ENCODE data around the gene PSD2.

The PSD2 gene

GRCh38 chr5:139763280-139763929 is 32.2 kb upstream of the PSD2 start:
- in situ Hi-C loops (cut with HindIII; ENCODE audit: low sequenced_read_pairs), result no loop called here
- H3K4me3 ChIP-seq (ENCODE audit: low read depth, low read length), result no peak overlapping the region
- no peak for DNase-seq (ENCODE audit: low read depth)
- TF ChIP-seq, protein P1, sequence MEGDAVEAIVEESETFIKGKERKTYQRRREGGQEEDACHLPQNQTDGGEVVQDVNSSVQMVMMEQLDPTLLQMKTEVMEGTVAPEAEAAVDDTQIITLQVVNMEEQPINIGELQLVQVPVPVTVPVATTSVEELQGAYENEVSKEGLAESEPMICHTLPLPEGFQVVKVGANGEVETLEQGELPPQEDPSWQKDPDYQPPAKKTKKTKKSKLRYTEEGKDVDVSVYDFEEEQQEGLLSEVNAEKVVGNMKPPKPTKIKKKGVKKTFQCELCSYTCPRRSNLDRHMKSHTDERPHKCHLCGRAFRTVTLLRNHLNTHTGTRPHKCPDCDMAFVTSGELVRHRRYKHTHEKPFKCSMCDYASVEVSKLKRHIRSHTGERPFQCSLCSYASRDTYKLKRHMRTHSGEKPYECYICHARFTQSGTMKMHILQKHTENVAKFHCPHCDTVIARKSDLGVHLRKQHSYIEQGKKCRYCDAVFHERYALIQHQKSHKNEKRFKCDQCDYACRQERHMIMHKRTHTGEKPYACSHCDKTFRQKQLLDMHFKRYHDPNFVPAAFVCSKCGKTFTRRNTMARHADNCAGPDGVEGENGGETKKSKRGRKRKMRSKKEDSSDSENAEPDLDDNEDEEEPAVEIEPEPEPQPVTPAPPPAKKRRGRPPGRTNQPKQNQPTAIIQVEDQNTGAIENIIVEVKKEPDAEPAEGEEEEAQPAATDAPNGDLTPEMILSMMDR (IDR thresholded peaks at IDR 0.05; ENCODE audit: low read depth, low read length, missing control alignments), result no peak

DNA sequence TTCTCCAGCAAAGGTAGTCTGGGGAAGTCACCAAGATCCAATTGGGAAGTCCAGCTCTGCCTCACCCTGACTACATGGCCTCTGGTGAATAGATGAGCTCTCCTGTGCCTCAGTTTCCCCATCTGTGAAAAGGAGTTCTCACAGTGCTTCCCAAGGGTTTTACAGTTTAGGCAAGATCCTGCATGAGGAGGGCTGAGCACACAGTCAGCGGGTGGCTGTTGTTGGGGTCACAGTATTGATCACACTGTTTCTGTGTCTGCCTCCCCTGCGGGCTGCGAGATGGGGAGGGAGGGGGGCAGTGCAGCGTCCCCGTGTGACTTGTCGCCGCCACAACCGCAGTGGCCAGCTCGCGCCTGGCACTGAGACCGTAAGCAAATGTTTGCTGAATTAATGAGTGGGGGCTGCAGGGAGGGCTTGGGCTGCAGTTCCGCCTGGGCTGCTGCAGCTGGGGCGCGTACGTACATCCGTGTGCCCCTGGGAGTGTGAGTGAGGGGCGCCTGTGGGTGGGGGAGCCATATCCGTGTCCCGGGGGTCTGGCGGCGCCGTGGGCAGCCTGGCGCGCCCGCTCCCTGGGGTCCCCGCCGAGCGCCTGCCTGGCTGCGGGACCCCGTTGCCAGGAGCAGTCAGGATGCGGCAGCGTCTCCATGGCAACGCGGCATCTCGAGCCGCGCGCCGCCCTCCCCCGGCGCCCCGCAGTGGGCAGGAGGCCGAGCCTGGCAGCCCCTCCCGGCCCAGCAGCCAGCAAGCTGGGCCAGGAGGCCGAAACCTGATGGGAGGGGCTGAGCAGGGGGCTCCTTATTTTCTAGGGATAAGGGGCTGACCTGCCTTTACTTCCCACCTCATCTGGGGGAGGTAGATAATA is 31.4 kb upstream of the PSD2 start:
- in situ Hi-C loops (cut with HindIII; ENCODE audit: low sequenced_read_pairs), result no loop called here
- DNase-seq (ENCODE audit: low read depth), result no peak

DNA sequence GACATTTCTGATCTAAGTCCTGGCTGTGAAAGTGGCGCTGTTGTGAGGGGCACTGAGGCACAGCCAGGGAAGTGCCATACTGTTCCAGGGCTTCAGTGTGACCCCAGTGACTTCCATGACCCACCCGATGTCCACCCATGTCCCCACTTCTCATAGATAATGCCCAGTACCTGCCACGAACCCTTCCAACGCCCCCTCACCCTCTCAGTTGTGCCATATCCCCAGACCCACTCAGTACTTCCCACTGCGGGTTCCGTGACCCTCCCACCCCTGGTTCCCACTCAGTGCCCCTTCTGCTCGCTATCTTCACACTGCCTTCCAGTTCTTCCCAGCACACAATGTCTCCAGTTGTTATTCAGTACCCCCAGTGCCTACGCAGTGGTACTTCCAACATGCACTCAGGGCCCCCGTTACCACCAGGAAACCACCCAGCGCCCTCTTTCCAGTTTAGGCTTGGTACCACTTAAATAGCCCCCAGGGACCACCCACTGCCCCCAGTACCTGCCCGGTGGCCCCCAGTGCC is 30.7 kb upstream of the PSD2 start:
- no peak overlapping the region for H3K4me3 ChIP-seq (ENCODE audit: low read depth, low read length)

More for the DNA sequence above, 31.4 kb upstream of the PSD2 start:
- TF ChIP-seq, protein P1 (IDR thresholded peaks at IDR 0.05; ENCODE audit: low read depth, low read length, missing control alignments), result no peak
- no peak overlapping the region for H3K4me3 ChIP-seq (ENCODE audit: low read depth, low read length)

DNA sequence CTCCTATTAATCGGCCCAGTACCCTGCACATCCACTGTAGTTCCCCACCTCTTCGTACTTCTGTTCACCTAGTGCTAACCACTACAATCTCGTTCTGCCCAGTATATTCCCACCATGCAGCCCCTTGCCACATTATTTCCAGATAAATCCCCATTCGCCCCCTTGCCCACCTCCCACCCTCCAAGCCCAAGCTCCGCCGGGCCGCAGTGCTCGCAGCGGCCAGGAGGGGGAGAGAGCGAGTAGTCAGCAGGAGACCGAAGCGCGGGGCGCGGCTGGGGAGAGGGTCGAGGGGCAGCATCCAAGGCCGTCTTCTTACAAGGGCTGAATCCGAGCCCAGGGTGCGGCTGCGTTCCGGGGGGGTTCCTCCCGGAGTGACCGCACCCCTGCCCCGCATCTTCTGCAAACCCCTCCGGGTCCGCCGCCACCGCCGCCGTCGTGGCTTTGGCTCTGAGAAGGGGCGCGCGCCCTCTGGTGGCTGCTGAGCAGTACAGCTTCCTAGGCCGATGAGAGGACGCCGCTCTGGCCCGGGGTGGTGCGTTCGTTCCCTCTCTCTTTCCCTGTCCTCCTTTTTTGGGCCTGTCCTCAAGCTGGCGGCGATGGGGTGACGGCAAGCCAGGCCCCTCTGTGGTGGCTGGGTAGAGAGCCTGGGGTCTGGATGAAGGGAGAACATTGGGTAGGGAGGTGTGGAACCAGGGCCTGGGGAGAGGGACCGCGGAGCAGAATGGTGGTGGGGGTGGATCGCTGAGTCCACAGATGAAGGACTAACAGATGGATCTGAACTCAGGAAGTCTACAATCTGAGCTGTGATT is 30.0 kb upstream of the PSD2 start:
- peak overlapping the region; percentile 49 for H3K4me3 ChIP-seq (ENCODE audit: low read depth, low read length)
- DNase-seq (ENCODE audit: low read depth), result no peak
- TF ChIP-seq, protein P1 (IDR thresholded peaks at IDR 0.05; ENCODE audit: low read depth, low read length, missing control alignments), result peak; percentile 94
- in situ Hi-C loops (cut with HindIII; ENCODE audit: low sequenced_read_pairs), result no loop called here

More for the DNA sequence above, 30.7 kb upstream of the PSD2 start:
- in situ Hi-C loops (cut with HindIII; ENCODE audit: low sequenced_read_pairs), result no loop called here
- no peak for DNase-seq (ENCODE audit: low read depth)
- TF ChIP-seq, protein P1 (IDR thresholded peaks at IDR 0.05; ENCODE audit: low read depth, low read length, missing control alignments), result no peak

DNA sequence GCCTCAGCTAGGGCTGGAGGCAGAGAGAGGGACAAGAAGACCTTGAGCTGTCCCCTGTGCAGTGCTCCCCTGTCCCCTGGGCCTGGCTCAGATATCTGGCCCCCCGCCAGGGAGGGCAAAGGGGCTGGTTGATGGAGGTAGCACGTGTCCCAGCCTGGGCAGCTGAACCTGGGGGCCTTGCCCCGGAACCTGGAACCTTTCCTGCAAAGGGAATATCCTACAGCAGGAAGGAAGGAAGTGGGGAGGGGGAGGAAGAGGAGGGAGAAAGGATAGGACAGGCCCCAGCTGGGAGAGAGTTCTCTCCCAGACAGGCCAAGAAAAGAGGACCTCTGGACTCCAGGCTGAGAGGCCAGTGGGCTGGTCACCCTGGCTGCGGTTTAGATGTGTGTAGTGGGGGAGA is 27.6 kb upstream of the PSD2 start:
- in situ Hi-C loops (cut with HindIII; ENCODE audit: low sequenced_read_pairs), result no loop called here
- H3K4me3 ChIP-seq (ENCODE audit: low read depth, low read length), result no peak overlapping the region
- DNase-seq (ENCODE audit: low read depth), result no peak
- TF ChIP-seq, protein P1 (IDR thresholded peaks at IDR 0.05; ENCODE audit: low read depth, low read length, missing control alignments), result no peak

All from astrocyte of the cerebellum (primary cell).